HL-60 (cell line): ENCODE measurements around the gene BCL2L15.

Source experiments
- GABPA ChIP-seq: IDR thresholded peaks from 2 replicates; pipeline ENCODE4 v1.6.1; 2012; ENCODE audit warnings: low read depth
- POLR2AphosphoS5 ChIP-seq: IDR thresholded peaks from 2 replicates; pipeline ENCODE4 v1.6.1; 2012; ENCODE audit warnings: low read depth
- SPI1 ChIP-seq: IDR thresholded peaks from 2 replicates; pipeline ENCODE4 v1.6.1; 2012; ENCODE audit warnings: low read depth, mild to moderate bottlenecking, borderline replicate concordance
- TF ChIP-seq, protein P1 (sequence below): IDR thresholded peaks from one replicate; pipeline ENCODE4 v1.5.1; 2011; ENCODE audit warnings: low read length, control low read depth, inconsistent platforms; ENCODE audit not compliant: insufficient read depth
- TF ChIP-seq, protein P2 (sequence below): IDR thresholded peaks from 2 replicates; pipeline ENCODE4 v1.6.1; 2012; ENCODE audit warnings: low read depth; ENCODE audit not compliant: insufficient replicate concordance

DNA sequence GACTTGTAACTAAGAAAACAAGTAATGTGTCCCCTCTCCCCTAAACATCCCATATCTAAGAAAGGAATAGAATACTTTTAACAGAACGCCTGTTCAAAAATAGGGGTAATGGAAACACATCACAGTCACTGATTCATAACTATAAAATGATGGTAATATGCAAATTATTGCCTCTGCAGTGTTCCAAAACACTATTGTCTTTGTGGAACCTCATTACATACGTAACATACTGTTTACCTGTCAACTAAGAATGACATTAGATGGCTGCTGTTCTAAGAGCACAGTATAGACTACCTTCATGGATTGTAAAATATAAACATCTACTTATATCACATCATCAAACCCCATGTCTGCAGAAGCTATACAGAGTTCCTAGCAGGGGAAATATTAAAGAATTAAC, 3.4 kb upstream of the BCL2L15 start:
- TF ChIP-seq, protein P1, sequence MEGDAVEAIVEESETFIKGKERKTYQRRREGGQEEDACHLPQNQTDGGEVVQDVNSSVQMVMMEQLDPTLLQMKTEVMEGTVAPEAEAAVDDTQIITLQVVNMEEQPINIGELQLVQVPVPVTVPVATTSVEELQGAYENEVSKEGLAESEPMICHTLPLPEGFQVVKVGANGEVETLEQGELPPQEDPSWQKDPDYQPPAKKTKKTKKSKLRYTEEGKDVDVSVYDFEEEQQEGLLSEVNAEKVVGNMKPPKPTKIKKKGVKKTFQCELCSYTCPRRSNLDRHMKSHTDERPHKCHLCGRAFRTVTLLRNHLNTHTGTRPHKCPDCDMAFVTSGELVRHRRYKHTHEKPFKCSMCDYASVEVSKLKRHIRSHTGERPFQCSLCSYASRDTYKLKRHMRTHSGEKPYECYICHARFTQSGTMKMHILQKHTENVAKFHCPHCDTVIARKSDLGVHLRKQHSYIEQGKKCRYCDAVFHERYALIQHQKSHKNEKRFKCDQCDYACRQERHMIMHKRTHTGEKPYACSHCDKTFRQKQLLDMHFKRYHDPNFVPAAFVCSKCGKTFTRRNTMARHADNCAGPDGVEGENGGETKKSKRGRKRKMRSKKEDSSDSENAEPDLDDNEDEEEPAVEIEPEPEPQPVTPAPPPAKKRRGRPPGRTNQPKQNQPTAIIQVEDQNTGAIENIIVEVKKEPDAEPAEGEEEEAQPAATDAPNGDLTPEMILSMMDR, result no peak
- no peak for TF ChIP-seq POLR2AphosphoS5
- TF ChIP-seq GABPA, result no peak
- TF ChIP-seq, protein P2, sequence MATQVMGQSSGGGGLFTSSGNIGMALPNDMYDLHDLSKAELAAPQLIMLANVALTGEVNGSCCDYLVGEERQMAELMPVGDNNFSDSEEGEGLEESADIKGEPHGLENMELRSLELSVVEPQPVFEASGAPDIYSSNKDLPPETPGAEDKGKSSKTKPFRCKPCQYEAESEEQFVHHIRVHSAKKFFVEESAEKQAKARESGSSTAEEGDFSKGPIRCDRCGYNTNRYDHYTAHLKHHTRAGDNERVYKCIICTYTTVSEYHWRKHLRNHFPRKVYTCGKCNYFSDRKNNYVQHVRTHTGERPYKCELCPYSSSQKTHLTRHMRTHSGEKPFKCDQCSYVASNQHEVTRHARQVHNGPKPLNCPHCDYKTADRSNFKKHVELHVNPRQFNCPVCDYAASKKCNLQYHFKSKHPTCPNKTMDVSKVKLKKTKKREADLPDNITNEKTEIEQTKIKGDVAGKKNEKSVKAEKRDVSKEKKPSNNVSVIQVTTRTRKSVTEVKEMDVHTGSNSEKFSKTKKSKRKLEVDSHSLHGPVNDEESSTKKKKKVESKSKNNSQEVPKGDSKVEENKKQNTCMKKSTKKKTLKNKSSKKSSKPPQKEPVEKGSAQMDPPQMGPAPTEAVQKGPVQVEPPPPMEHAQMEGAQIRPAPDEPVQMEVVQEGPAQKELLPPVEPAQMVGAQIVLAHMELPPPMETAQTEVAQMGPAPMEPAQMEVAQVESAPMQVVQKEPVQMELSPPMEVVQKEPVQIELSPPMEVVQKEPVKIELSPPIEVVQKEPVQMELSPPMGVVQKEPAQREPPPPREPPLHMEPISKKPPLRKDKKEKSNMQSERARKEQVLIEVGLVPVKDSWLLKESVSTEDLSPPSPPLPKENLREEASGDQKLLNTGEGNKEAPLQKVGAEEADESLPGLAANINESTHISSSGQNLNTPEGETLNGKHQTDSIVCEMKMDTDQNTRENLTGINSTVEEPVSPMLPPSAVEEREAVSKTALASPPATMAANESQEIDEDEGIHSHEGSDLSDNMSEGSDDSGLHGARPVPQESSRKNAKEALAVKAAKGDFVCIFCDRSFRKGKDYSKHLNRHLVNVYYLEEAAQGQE, result no peak
- no peak for TF ChIP-seq SPI1
